SK-N-MC (cell line): ENCODE data around the gene WIZ.

Experiments used
- EZH2 ChIP-seq: fragments of 200-600 bp; sonication (generic); IDR thresholded peaks from one replicate; pipeline ENCODE4 v1.6.1; 2017; ENCODE audit warnings: antibody characterized with exemption
- POLR2AphosphoS5 ChIP-seq: IDR thresholded peaks from 2 replicates; pipeline ENCODE4 v1.6.1; 2012; ENCODE audit warnings: mild to moderate bottlenecking, low read depth, low read length, borderline replicate concordance

- TF ChIP-seq POLR2AphosphoS5, result no peak
- TF ChIP-seq EZH2, result no peak
Measured at GRCh38 chr19:15444505-15445226, 5.1 kb downstream of the WIZ start.
